HL-60/S4 treated with phorbol 12-myristate 13-acetate at 8.2 ng/mL for 4 days and 3 days (cell line): ENCODE data around the gene DPP4.

Source experiments
- in situ Hi-C: fragments of 300-500 bp; cut with MboI; formaldehyde crosslinking; loops from 2 replicates; pipeline ENCODE4 v1.15.0; 2022; ENCODE audit warnings: low sequenced_read_pairs

The DPP4 gene

GRCh38 chr2:162021516-162022058, 52.4 kb downstream of the DPP4 start:
- in situ Hi-C loops, result no loop called here

DNA sequence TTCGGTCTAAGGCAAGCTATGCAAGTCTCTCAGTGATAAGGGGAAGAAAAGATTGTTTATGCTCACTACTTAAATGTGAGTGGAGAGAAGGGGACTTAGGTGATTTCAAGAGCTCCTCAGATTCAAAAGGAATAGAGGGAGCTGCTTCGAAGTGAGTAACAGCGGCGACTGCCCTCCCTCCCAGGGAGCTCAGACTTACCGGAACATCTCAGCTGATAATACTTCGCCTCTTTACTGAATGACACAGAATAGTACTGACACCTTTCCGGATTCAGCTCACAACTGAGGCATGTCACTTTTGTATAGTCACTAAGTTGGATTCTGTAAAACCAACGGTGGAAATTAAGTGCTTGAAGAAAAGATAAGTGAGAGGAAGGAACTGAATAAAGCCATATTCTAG, 55.5 kb downstream of the DPP4 start:
- in situ Hi-C loops, result no loop called here

DNA sequence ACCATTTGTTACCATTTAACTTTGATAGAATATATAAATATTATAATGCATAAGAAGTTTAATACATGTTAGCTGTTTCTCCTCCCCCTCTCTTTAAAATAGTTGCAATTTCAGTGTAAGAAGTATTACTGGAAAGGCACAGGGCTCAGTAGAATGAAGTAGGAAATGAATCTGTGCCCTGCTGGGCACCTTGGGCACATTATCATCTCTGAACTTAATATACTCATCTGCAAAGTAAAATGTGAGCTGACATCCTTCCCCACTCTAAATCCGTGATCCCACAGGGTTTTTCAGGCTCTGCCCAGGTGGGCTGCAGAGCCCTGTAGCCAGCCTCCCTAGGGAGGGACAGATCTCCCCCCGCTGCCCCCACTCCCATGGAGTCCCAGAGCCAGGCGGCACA, 56.8 kb downstream of the DPP4 start:
- in situ Hi-C loops, result no loop called here

DNA sequence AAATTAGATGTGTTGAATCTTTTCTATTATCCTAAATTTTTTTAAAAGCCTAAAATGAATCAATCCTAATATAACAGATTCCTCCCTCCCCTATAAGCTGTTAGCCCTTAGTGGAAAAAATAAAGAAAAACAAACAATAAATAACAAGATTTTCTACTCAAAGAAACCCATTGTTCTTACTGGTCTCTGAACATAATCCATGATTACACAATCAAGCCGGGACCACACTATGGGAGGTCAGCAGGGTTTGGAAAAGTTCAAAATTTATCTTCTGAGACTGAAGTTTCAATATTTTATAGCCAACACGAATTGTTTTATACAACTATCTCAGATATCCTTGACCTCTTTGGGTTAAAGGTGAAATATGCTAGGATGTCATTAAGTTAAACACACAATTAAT, 57.9 kb downstream of the DPP4 start:
- in situ Hi-C loops, result no loop called here

DNA sequence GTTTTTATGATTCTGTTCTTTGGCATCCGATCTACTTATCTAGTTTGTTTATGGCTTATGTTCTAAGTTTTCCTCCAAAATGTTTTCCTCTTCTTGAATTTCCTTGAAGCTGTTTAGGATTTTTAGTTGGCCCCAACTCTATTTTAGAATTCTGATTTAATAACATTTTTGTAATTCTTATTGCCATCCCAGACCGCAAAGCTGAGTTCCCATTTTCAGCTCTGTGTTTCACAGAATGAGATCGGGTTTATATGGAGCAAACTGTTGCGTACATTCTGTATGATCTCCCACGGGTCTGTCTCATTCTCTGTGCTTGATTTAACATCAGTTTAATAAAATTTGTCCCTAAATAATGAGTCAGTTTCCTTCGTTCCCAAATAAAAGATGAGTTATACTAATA, 59.3 kb downstream of the DPP4 start:
- in situ Hi-C loops, result no loop called here

GRCh38 chr2:162013514-162014475, 60.2 kb downstream of the DPP4 start:
- in situ Hi-C loops, result no loop called here

- in situ Hi-C loops, result no loop called here
Measured at GRCh38 chr2:162012565-162013058, 61.4 kb downstream of the DPP4 start.

DNA sequence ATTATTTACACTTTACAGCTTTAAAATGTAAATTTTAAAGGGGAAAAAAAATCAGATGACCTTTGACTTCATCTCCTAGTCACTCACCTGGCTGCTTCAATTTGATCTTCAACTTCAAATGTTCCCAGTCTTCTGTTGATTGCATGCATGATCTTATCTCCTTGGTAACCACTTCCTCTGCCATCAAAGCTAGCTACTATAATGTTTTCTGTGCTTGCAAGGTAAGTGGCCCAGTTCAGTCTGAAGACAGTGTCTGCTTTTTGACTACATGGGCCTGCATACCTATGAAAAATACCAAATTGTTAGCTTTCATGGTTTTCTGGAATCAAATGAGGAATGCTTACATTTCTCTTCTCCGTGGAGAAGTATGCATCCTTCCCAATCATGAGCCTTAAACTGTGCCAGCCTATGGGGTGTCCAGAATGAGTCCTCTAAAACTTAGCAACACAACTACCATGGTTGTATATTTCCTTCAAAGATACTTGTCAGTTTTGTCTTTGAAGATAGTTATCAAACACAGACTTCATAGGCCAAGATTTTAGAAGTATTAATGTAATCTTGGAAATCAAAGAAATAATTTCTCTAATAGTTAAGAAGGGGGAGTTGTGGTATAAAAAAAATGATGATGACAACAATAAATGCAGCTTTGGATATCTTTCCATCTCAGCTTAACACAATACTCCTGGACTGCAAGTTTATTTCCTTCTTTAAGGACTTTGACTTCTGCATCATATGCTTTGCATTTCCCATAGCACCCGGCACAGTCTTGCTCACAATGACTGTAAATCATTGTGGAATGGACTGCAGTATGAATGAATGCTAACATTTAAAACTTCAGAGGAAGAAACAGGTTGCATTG, 62.1 kb downstream of the DPP4 start:
- in situ Hi-C loops, result no loop called here

- in situ Hi-C loops, result no loop called here
Measured at GRCh38 chr2:162009543-162009942, 64.5 kb downstream of the DPP4 start.

DNA sequence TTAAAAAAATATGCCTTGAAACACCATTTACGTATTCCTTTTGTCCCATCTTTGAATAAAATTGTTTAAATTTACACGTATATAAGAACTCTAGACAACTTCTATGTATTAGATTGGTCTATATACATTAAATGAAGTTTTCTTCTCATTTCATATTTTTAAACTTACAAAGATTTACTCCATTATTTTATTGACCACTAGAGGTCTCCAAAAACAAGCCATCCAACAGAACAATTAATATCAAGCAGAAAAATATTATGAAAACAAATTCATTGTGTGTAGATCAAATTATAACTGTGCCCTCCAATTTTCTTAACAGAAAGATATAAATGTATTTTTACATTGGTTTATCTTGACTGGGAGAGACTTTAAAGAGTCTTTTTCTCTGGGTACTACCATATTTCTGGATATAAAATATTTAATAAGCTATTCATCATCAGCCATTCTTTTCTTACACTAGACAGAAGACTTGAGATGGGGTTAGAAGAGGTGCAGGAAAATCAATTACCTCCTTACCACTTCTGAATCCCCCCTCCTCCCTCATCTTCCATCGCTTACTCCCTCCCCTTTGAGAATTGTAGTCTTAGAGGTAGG, 66.5 kb downstream of the DPP4 start:
- in situ Hi-C loops, result no loop called here

DNA sequence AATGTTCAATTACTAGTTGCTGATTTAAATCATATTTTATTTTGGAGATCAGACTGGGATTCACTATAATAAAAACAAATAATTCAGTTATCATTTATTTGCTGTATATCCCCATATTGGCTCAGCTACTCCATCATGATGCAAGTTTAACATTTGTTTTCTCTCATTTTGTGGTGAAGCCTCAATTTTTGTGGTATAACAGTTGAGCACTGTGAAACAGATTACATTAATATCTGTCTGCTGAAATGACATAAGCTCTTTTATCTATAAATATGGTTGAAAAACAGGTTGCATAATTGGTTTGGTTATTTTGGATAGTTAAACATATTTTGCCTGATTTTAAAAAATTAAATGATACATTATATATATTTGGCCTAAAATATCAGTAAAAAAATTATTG, 67.7 kb downstream of the DPP4 start:
- in situ Hi-C loops, result no loop called here

GRCh38 chr2:162004031-162004430, 70.0 kb downstream of the DPP4 start:
- in situ Hi-C loops, result no loop called here

GRCh38 chr2:162002623-162003235, 71.3 kb downstream of the DPP4 start:
- in situ Hi-C loops, result no loop called here

- in situ Hi-C loops, result no loop called here
Measured at GRCh38 chr2:162000431-162000830, 73.6 kb downstream of the DPP4 start.

GRCh38 chr2:161999321-161999720, 74.7 kb downstream of the DPP4 start:
- in situ Hi-C loops, result no loop called here

DNA sequence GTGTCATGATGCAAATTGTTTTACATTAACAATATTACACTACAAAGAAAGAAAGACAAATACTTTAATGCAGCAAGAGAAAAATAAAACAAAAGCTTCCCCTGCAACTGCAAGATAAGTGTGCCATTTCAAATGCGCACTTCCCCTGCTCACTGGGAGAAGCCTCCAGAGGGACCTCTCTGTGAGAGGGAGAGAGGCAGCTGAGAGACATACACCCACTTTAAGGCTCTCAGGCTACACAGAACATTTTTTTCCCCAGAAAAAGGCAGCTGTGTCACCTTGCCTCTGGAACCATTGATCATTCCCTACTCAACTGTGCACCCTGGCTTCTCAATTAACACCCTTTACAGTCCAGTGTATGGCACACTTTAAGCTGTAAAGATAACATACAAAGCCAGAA, 75.2 kb downstream of the DPP4 start:
- in situ Hi-C loops, result no loop called here

DNA sequence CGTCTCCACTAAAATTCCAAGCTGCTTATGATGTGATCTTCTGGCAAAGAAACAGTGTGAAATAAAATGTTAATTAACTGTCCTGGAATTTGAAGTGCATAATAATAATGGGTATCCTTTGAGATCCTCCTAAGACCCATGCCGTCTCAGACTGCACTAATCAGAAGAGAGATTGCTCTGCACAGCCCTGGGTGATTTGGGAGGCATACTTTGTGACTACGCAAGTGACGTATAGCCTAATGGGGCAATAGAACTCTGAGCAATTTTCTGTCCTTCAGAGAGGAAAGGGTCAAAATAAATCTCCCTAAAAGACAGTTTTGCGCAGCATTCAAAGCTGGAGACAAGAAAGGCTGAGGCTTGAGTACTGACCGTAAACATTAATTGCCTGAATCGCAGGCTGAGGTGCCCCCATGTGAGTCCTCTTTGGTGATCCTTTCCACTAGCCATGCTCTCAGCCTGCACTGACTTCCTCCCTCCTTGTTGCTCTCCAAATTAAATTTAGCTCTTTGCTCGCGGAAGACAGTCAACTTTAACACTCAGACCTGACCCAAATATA, 76.0 kb downstream of the DPP4 start:
- in situ Hi-C loops, result no loop called here

DNA sequence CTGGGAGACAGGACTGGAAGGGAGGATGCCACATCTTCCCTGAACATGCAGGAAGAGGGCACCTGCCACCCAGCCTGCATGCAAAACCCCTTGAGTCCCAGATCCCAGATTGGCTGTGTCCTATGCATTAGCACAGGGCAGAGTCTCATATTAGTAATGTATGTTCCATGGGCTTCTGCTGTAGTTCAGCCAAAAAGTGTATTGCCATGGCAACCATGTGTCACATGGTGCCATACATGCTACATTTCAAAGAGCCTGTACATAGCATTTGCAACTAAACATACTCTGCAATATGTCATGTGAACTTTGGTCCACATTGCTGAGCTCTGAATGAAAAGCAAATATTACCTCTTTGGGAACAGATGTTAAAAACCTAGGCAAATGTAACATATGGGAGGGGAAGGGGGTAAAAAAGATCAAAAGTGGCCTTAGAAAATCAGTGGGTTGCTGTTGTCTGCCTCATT, 78.4 kb downstream of the DPP4 start:
- in situ Hi-C loops, result no loop called here

- in situ Hi-C loops, result no loop called here
Measured at GRCh38 chr2:161994761-161995520, 79.1 kb downstream of the DPP4 start.
